ENCODE measurements around the gene GRIK1.

The GRIK1 gene

DNA sequence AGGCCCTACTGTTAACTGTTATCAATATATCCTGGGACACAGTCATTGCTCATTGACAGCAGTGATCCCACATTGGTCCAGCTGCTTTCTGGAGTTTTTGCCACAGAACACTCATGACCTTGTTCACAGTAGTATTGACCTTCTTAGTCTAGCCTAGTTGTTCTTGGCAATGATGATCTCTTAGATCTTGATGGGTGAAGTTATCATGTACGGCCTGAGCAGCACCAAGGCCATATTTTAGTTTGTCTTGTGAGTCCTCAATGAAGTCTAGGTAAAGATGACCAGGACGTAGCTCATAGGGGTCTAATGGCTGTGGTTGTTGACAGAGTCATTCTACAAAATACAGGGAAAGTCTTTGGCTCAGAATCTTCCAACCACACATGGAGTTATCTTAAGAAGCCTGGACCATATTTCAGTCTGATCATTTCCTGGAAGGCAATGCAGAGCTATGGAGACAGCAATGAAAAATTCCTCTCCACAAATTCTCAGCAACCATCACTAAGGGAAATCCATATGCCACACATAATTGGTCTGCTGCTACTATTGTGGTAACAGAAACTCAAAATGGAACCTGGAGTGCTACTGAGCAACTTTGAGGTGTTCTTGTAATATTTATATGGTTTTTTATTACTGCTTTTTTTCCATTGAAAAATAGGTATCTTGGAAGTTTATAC lies 279.6 kb downstream of the GRIK1 start:
- DNase-seq, result no peak

DNA sequence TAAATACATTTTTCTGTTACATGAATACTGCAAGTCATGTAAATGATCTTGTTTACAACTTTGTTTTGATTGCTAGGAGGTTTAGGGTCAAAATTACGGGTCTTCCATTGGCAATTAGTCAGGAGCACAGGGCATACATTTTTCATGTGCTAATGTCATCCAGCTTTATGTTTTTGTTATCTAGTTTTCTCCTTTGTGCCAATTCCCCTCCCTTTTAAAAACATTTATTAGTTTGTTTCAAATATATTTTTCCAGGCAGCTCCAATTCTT lies 280.9 kb downstream of the GRIK1 start:
- no peak for DNase-seq

DNA sequence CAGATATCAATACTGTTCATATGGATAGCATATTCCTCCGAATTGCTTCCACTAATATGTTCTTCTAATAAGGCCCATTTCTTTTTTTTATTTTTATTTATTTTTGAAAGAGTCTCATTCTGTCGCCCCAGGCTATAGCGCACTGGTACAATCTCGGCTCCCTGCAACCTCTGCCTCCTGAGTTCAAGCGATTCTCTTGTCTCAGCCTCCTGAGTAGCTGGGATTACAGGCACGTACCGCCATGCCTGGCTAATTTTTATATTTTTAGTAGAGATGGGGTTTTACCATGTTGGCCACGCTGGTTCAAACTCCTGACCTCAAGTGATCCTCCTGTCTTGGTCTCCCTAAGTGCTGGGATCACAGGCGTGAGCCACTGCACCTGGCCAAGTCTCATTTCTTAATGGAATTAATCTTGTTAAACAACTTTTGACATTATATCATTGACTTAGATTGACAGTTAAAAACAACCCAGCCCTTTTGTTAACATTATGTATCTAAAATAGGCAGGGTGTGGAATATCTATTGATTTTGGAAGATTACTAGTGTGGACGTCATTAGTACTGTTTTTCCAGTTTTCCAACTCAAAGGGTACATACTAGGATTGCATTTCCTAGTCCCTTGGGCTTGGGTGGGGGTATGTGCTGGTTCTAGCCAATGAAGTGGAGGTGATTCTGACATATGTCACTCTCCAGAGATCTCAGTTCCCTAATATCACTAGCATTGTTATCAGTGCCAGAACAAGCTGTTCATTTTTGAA lies 281.4 kb downstream of the GRIK1 start:
- no peak for DNase-seq

DNA sequence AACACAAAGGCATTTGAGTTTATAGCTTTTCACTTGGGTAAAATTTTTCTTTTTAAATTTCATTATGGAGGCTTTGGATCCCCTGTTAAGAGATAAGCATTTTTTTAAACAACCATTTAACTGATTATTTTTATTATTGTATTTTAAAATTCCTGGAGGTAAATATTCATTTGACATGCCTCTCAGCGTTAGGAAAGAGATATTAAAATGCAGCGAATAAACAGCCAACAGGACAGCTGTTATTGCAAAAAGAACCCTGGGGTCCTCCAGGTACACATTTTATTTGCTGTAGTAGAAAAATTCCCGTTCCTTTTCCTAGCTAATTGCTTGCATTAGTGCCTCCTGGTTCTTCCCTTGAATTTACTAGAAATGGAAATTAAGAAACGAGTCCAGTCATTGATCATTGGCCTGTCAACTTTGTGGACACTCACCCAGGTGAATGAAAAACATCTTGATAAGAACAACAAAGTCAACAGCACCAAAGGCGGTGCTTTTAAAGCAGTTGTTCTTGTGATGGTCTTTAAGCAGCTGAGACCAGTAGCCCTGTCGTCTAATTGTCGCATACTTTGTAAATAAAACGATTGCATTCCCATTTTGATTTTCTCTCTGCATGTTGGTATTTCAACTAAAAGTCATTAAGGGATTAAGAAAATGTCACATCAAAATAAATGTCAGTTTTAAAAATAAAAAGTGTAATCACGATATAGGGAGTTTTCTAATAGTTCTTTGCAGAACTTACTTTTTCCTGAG lies 282.4 kb downstream of the GRIK1 start:
- DNase-seq, result no peak

DNA sequence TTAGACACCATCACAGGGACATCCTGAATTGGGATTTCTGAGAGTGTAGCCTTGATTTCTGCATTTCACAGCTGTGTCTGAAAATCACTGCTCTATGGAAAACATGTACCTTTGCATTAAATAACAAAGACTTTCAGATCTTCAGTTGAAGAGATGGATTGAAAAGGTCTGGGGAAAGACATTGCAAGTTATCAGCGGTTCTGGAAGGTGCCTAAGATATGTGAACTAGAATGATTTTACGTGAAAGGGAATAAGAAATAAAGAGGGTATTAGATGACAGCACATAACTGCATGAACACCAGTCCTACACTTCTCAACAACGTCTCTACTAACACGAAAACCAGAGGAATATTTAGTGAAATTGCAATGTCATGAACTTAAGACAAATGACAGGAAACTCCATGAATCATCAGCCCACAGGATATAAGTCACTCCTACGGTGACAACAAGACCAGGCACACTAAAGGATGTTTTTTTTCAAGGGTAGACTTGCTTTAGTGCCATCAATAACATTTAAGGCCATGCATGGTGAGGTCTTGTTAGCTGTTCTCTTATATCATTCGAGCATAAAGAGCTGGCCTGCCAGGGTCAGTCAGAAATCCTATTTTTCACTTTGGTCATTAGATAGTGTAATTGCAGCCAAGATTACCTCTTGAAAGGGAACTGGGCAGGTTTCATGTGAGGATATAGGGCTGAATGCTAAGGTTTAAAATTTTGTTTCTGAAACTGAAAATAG lies 283.1 kb downstream of the GRIK1 start:
- no peak for DNase-seq

DNA sequence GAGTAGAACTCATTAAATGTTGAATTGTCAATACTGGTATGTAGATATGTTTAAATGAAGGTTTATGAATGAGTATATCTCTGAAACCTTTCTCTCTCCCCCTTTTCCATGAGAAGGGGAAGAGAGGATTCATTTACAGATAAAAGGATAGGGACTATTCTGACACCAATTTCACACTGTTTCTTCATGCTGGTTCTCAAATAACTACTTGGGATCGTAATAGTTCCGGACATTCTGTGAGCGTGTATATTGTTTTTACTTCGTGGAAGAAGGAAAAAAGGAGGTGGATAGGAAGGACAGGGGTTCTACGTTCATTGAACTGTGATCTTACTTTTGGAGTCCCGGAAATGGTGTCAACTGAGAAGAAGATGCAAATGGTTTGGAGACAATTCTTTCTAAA lies 284.2 kb downstream of the GRIK1 start:
- DNase-seq, result no peak

DNA sequence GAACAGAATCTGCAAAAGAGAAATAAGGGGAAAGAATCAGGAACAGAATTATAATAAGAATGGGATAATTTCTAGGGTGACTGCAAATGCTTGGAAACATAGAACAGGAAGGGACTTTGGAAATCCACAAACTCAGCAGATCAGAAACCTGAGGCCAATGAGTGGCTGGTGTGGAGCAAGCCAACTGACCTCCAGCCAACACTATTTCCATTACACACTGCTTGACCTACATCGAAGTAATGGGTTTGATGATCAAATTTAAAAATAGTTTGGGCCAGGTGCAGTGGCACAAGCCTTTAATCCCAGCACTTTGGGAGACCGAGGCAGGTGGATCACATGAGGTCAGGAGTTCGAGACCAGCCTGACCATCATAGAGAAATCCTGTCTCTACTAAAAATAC lies 284.9 kb downstream of the GRIK1 start:
- DNase-seq, result no peak

DNA sequence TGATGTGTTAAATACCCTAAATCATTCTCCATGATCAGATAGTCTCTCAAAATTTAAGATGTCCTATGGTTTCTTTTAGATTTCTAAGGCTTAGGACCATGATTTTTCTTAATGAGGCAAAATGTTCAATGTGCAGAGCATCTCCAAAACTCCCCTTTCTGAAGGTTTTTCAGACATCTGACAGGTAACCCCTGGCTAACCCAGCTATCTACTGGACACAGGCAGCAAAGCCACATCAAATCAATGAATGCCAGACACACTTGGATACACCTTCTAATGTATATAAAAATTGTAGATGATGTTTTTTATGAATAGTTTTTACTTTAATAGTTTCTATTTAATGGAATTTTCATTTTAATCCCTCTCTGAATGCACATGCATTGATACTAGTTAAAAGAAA lies 285.6 kb downstream of the GRIK1 start:
- DNase-seq, result no peak

DNA sequence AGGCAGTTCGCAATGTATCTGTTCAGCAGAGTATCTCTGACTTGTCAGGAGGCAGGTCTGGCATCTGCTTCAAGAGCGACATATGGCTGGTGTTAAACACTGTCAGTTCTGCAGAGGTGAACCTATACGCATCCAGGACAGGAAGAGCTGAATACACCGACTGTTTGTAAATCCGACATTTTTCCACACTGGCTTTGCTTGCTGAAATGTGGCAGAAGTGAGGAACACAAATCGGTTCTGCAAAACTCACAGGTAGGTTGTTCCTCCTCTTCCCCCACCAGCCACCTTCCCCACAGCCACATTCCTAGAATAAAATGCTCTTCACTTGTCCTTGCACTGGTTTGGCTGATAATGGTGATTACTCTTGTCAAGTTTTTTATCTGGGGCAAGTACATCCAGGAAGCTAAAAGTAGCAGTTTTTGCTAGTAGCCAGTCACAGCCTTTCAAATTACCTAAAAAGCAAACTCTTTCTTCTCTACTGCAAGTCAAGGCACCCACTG lies 289.2 kb downstream of the GRIK1 start:
- no peak for DNase-seq

DNA sequence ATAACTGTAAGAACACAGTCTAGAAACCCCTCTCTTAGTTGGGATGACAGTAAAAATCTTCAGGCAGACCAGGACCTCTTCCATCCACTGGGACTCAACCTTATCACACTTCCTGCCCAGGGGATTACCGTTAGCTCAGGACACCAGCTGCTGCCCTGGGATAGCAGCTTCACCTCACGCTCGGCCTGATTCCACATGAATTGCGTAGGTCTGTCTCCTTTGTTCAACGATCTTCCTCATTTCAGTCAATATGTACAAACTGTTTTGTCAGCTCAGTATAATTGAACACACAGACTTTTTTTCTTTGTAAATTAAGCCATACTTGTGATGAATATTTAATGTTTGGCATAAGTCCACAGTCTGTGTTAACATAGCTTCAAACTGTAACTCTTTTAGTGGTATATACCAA lies 290.4 kb downstream of the GRIK1 start:
- DNase-seq, result no peak

DNA sequence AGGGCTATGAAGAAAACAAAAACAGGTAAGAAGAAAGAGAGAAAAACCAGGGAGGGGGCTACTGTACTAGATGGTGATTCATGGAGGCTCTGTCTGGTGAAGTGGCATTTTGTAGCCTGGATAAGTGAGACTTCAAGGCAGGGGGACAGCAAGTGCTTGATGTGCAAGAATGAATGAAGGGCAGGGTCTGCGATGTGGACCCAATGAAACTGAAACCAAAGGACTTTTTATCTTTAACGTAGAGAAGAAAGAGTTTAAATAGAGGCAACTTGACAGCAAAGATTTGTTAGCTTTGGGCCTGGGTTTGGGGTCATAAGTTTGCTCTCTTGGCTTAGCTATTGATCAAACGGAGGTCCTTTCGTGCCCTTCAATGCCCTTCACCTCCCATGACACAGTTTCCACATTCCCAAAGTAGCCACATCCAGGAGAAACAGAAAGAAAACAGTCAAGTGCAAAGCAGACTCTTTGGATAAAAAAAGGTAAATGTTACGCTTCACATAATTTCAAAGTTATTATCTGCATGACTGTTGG lies 291.0 kb downstream of the GRIK1 start:
- DNase-seq, result no peak

DNA sequence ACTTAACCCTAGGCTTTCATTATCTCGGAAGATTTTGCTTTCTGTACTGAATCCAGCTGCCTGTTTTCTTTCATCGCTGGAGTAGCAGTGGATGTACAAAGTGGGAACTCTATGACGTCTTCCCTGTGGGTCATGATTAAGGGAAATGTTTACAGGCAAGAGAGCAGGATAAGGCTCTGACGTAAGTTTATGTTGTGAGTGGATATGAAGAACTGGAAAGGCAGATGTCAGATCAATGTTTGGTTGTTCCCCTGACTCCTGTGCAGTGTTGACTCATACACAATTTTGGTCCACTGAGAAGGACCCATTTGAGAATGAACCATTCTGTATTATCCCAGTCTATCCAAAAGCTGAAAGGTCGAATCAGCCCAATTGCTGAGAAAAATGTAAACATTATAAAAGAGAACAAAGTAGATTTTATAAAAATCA lies 292.4 kb downstream of the GRIK1 start:
- no peak for DNase-seq

DNA sequence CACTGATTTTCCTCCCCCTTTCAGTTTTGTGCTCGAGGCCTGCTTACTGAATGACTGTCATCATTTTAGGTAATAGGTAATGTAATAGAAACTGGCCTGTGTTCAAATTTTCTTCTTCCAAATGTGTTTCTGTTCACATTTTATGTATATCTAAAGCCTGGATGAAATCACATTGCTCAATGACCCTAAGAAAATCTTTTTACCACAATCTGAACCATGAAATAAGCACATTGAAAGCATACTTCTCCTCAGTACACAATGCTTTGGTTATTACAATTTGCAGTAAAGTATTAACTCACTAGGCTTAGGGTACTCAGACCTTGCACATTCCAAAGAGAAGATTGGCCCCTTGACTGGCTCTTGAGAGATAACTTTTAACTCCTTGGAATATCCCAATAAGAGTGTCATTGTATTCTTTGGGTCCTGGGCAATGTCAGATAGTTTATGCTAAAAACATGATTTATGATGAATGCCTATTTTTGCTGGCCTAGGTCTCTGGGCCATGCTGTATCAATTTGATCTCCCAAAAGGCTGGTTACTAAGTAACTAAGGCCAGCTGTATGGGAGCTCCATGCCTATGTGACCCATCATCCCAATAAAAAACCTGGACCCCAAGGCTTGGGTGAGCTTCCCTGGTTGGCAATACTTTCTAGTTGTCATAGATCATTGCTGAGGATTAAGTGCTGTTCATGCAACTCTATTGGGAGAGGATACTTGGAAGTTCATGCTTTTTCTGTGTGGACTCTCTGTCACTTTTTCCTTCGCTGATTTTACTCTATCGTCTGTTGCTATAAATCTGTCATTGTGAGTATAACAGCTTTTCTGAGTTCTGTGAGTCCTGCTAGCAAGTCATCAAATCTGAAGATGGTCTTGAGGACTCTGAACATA lies 293.9 kb downstream of the GRIK1 start:
- DNase-seq, result no peak

DNA sequence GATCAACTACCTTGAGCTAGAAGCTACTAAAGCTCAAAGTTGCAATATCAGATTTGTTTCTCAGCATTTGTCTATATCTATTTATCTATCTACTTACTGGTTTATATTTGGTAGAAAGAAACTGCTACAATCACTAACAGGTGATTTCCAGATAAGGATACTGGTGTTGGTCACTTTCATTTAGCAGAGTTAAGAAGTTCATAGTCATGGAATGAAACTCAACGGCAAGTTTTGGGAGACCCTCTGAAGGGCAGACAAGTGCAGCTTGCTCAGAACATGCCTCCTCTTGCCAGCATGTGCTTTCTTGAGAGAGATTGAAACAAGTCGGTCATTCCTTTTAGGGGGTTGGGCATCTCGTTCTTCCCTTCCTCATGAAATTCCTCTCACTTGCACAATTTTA lies 296.5 kb downstream of the GRIK1 start:
- no peak for DNase-seq

DNA sequence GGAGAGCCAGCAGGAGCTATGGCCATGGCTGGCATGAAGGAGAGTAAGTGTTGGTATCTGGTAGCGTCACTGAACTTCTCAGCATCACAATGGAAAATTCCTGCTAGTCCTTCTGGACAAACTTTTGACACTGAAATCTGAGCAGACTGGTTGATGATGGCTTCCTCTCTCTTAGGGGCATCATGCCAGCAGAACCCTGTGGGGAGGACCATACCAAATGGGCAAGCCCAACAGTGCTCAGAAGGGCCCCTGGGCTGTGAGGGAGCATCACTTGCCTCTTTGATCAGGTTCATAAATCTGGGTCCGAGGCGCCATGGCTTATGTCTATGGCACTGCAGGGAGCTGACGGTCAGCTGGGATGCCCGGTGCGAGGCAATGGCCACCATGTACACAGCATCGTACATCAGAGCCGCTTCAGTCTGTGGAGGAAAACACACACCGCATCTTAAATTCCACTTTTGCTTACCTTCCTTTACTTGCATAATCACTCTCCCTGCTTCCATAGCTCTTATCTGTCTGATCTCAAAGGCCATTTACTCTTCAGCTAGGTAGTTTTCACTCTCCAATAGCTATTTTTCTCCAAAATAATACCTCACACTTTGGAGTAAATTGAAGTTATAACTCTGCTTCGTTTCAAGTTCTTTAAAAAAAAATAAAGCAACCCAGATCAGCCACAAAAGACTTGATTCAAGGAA lies 297.1 kb downstream of the GRIK1 start:
- DNase-seq, result no peak

DNA sequence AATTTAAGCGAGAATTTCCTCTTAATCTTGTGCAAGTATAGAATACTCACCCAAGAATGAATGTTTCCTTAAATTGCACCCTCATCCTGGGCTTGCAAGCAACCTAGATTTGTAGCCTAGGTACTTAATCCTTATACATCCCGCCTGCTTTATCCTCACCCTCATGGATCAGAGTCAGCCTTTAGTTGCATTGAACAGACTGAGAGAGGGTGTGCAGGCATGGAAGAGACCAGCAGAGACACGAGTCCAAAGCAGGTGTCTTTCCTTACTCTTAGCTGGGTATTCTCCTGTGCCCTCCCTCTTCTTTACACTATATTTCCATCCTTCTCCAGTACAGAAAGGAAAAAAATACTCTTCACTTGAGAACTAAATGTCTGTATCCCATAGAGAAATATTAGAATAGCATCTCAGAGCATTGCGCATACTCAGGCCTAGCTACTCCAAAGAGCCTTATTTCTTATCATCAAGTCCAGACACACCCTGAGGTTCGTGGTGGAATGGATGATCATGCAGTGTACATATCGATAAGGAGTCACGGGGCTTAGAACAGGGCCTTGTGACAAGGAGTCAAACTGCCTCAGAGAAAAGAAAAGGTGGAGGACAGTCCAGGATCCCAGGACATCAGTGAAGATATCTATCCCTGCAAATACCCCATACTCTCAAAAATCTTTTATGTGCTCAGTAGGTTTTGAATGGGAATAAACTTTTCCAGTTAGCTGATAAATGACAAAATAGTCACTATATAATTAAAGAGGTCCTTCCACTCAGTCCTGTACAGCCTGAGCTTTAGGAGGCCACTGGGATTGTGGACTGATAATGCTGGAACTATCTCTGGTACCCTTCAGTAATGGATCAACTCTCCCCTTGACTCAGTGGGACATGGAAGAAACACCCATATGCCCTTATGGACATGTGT lies 297.9 kb downstream of the GRIK1 start:
- DNase-seq, result no peak

DNA sequence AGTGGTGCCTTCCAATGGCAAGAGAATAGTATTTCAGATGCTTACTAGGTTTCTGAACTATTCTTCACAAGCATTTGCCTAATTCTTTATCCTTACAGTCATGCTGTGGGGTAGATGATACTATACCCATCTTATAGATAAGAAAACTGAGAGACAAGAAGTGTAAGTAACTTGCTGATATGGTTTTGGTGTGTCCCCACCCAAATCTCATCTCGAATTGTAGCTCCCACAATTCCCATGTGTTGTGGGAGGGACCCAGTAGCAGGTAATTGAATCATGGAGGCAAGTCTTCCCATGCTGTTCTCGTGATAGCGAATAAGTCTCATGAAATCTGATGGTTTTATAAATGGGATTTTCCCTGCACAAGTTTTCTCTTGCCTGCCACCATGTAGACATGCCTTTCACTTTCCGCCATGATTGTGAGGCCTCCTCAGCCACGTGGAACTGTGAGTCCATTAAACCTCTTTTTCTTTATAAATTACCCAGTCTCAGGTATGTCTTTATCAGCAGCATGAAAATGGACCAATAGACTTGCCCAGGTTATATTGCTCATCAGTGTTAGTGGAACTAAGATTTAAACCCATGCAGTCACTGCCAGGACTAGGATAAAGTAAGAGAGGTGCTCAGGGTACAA lies 298.7 kb downstream of the GRIK1 start:
- no peak for DNase-seq

DNA sequence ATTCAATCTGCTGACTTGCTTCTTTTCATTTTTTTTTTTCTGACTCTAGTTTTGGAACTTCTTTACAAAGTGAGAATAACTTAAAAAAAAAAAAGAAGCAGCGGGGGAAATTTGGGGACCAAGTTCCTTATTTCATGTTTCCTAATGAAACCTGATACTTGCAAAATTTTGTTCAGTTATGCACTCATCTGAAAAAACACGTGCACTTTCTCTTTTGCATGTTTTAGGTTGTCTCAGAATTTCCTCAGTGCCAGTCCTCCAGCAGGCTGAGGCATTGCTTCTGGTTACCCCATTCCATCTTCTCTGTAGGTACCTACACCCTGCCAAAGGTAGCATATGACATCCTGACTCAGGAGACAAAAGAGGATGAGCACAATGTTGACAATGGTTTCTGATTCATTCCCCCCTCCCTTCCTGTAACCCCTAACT lies 299.7 kb downstream of the GRIK1 start:
- DNase-seq, result no peak

DNA sequence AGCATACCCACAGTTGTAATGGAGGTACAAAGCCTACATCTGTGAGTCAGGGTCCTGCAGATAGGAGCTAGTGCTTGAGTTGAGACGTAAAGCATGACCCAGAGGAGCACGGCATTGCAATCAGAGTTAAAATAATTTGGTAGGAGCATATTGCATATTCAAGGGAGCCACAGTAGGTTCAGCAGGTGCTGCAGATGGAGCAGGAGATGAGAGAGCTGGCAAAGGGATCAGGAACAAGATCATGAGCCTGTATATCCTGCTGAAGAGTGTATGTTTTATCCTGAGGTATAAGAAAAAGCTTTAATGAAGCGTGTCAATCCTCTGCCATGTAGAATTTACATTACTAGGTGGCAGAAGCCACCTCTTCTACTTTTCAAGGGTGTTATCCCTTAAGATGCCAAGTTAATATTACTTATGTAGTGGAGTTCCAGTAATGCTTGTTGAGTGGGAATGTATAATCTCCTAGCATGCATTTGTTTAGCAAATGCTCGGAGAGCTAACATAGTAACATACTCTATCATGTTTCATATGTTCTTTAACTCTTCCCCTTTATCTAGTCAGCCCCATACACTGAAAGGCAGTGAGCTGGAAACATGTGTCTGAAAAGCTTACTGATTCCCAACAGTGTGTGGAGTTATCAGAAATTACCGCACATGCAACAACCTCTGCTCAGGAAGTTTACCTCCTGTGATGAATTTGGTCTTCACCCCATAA lies 300.3 kb downstream of the GRIK1 start:
- DNase-seq, result no peak
